Measurements from ENCODE around the gene ARMC9. TPM values are rescaled to one million over a fixed set of nuclear protein-coding genes. Genes with fewer than 3 reads are reported as not detected.

Gene ARMC9
- total RNA-seq, 1 donor from 2014 or later, result 178 TPM

- Mint-ChIP-seq H3K36me3 (ENCODE audit: unreplicated experiment) (peaks cover 63% of the 10 kb centered on the region), H3K27ac (ENCODE audit: unreplicated experiment) (no peak overlapping the region), H3K4me3 (ENCODE audit: unreplicated experiment) (no peak overlapping the region), H3K9me3 (ENCODE audit: unreplicated experiment) (no peaks in the 10 kb centered on the region), H3K4me1 (ENCODE audit: unreplicated experiment) (no peaks in the 10 kb centered on the region), H3K27me3 (ENCODE audit: unreplicated experiment) (no peaks in the 10 kb centered on the region)
- DNase-seq (ENCODE audit: extremely low spot score, unreplicated experiment), result no peak
- TF ChIP-seq, protein P1, sequence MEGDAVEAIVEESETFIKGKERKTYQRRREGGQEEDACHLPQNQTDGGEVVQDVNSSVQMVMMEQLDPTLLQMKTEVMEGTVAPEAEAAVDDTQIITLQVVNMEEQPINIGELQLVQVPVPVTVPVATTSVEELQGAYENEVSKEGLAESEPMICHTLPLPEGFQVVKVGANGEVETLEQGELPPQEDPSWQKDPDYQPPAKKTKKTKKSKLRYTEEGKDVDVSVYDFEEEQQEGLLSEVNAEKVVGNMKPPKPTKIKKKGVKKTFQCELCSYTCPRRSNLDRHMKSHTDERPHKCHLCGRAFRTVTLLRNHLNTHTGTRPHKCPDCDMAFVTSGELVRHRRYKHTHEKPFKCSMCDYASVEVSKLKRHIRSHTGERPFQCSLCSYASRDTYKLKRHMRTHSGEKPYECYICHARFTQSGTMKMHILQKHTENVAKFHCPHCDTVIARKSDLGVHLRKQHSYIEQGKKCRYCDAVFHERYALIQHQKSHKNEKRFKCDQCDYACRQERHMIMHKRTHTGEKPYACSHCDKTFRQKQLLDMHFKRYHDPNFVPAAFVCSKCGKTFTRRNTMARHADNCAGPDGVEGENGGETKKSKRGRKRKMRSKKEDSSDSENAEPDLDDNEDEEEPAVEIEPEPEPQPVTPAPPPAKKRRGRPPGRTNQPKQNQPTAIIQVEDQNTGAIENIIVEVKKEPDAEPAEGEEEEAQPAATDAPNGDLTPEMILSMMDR (IDR thresholded peaks at IDR 0.05), result no peak
Measured at GRCh38 chr2:231343006-231343710, 144.7 kb downstream of the ARMC9 start.

- Mint-ChIP-seq H3K4me3 (ENCODE audit: unreplicated experiment) (no peak overlapping the region), H3K4me1 (ENCODE audit: unreplicated experiment) (no peaks in the 10 kb centered on the region), H3K27me3 (ENCODE audit: unreplicated experiment) (no peaks in the 10 kb centered on the region), H3K27ac (ENCODE audit: unreplicated experiment) (no peak overlapping the region), H3K36me3 (ENCODE audit: unreplicated experiment) (peaks cover 70% of the 10 kb centered on the region), H3K9me3 (ENCODE audit: unreplicated experiment) (no peaks in the 10 kb centered on the region)
- no peak for DNase-seq (ENCODE audit: extremely low spot score, unreplicated experiment)
- TF ChIP-seq, protein P1 (IDR thresholded peaks at IDR 0.05), result no peak
Measured at GRCh38 chr2:231343988-231344387, 145.6 kb downstream of the ARMC9 start.

DNA sequence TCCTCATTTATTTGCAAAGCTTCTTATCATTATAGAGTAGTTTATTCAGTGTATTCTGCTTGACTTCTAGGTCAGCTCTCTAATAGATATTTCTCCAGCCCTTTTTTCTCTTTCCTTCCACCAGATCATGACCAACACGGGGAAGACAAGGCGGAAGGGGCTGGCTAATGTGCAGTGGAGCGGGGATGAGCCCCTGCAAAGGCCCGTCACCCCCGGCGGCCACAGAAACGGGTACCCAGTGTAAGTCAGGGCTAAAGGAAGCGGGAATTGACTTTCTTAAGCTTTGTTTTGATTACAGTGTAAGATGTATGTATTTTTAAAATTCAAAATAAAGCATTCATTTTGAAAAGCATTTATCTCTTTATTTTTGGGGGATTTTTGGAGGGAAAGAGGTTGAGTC, 146.4 kb downstream of the ARMC9 start:
- no peak overlapping the region for H3K4me3 Mint-ChIP-seq (ENCODE audit: unreplicated experiment)
- H3K9me3 Mint-ChIP-seq (ENCODE audit: unreplicated experiment), result no peaks in the 10 kb centered on the region
- no peak overlapping the region for H3K27ac Mint-ChIP-seq (ENCODE audit: unreplicated experiment)
- no peak for DNase-seq (ENCODE audit: extremely low spot score, unreplicated experiment)
- TF ChIP-seq, protein P1 (IDR thresholded peaks at IDR 0.05), result no peak
- no peaks in the 10 kb centered on the region for H3K27me3 Mint-ChIP-seq (ENCODE audit: unreplicated experiment)
- peaks cover 71% of the 10 kb centered on the region for H3K36me3 Mint-ChIP-seq (ENCODE audit: unreplicated experiment)
- H3K4me1 Mint-ChIP-seq (ENCODE audit: unreplicated experiment), result no peaks in the 10 kb centered on the region

GRCh38 chr2:231347081-231347480, 148.7 kb downstream of the ARMC9 start:
- DNase-seq (ENCODE audit: extremely low spot score, unreplicated experiment), result no peak
- H3K27me3 Mint-ChIP-seq (ENCODE audit: unreplicated experiment), result no peaks in the 10 kb centered on the region
- TF ChIP-seq, protein P1 (IDR thresholded peaks at IDR 0.05), result no peak
- no peaks in the 10 kb centered on the region for H3K4me1 Mint-ChIP-seq (ENCODE audit: unreplicated experiment)
- H3K9me3 Mint-ChIP-seq (ENCODE audit: unreplicated experiment), result no peaks in the 10 kb centered on the region
- peaks cover 56% of the 10 kb centered on the region for H3K36me3 Mint-ChIP-seq (ENCODE audit: unreplicated experiment)
- H3K27ac Mint-ChIP-seq (ENCODE audit: unreplicated experiment), result no peak overlapping the region
- H3K4me3 Mint-ChIP-seq (ENCODE audit: unreplicated experiment), result no peak overlapping the region

GRCh38 chr2:231347638-231348037, 149.2 kb downstream of the ARMC9 start:
- no peaks in the 10 kb centered on the region for H3K4me1 Mint-ChIP-seq (ENCODE audit: unreplicated experiment)
- H3K27me3 Mint-ChIP-seq (ENCODE audit: unreplicated experiment), result no peaks in the 10 kb centered on the region
- H3K27ac Mint-ChIP-seq (ENCODE audit: unreplicated experiment), result no peak overlapping the region
- H3K4me3 Mint-ChIP-seq (ENCODE audit: unreplicated experiment), result no peak overlapping the region
- DNase-seq (ENCODE audit: extremely low spot score, unreplicated experiment), result no peak
- TF ChIP-seq, protein P1 (IDR thresholded peaks at IDR 0.05), result no peak
- peaks cover 55% of the 10 kb centered on the region for H3K36me3 Mint-ChIP-seq (ENCODE audit: unreplicated experiment)
- H3K9me3 Mint-ChIP-seq (ENCODE audit: unreplicated experiment), result no peaks in the 10 kb centered on the region

Data from osteocyte (in vitro differentiated cells).